Measurements from ENCODE around the gene FUT8. TPM values are rescaled to one million over a fixed set of nuclear protein-coding genes. Genes with fewer than 3 reads are reported as not detected.

FUT8 gene
- total RNA-seq, 1 donor from 2014 or later, result 131 TPM

DNA sequence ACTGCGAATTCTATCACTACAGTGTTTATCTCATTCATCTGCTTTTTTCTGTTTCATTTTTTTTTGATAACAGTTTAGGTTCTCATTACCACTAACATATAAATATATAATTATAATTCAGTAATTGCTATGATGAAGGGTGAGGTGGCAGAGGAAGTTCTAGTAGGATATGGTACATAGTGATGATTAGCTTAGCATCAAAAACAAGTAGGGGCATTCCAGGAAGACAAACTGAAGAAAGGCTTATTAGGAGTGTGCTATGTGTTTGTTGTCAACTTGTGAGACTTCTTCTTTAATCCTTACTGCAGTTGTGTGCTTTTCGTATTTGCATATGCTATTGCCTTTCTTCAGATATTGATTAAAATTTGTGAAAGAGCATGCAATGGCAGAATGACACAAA lies 20.6 kb downstream of the FUT8 start:
- Histone ChIP-seq H3K27ac (peak overlapping the region; percentile 13), H2AFZ (replicated peaks) (no peak overlapping the region), H3K9ac (no peak overlapping the region), H4K20me1 (ENCODE audit: low read depth) (peaks cover 37% of the 10 kb centered on the region), H3K79me2 (ENCODE audit: low read depth) (peaks cover 97% of the 10 kb centered on the region), H3K4me1 (peaks cover 5% of the 10 kb centered on the region), H3F3A (ENCODE audit: low read depth) (peaks cover 10% of the 10 kb centered on the region), H3K9me3 (ENCODE audit: low read depth) (no peaks in the 10 kb centered on the region), H3K27me3 (no peaks in the 10 kb centered on the region), H3K4me3 (no peak overlapping the region), H3K4me2 (no peak overlapping the region), H3K36me3 (no peaks in the 10 kb centered on the region)
- DNase-seq (ENCODE audit: low spot score), result no peak
- H3K4me1 Mint-ChIP-seq, result peaks cover 2% of the 10 kb centered on the region
- TF ChIP-seq EZH2phosphoT487 (IDR thresholded peaks at IDR 0.05), result no peak
- TF ChIP-seq EZH2 (IDR thresholded peaks at IDR 0.05), result no peak
- TF ChIP-seq, protein P1, sequence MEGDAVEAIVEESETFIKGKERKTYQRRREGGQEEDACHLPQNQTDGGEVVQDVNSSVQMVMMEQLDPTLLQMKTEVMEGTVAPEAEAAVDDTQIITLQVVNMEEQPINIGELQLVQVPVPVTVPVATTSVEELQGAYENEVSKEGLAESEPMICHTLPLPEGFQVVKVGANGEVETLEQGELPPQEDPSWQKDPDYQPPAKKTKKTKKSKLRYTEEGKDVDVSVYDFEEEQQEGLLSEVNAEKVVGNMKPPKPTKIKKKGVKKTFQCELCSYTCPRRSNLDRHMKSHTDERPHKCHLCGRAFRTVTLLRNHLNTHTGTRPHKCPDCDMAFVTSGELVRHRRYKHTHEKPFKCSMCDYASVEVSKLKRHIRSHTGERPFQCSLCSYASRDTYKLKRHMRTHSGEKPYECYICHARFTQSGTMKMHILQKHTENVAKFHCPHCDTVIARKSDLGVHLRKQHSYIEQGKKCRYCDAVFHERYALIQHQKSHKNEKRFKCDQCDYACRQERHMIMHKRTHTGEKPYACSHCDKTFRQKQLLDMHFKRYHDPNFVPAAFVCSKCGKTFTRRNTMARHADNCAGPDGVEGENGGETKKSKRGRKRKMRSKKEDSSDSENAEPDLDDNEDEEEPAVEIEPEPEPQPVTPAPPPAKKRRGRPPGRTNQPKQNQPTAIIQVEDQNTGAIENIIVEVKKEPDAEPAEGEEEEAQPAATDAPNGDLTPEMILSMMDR (IDR thresholded peaks at IDR 0.05), result no peak
- peaks cover 4% of the 10 kb centered on the region for H3K9me3 Mint-ChIP-seq
- H3K27me3 Mint-ChIP-seq (ENCODE audit: insufficient read depth, low read depth), result peaks cover 2% of the 10 kb centered on the region
- peaks cover 17% of the 10 kb centered on the region for H3K36me3 Mint-ChIP-seq
- no peak overlapping the region for H3K27ac Mint-ChIP-seq
- no peak overlapping the region for H3K4me3 Mint-ChIP-seq

DNA sequence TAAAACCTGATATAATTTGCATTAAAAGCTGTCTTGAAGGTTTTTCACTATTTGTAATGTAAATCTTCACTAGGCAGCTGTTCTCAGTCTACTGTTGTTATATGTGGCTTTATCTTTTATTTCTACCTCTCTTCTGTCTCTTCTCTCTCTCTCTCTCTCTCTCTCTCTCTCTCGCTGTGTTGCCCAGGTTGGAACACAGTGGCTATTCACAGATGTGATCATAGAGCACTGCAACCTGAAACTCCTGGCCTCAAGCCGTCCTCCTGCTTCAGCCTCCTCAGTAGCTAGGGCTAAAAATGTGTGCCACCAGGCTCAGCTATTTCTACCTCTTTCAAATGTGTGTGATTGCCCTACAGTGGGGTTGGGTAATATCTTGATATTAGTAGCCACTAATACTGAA lies 21.1 kb downstream of the FUT8 start:
- Mint-ChIP-seq H3K27ac (no peak overlapping the region), H3K4me1 (peaks cover 2% of the 10 kb centered on the region), H3K27me3 (ENCODE audit: insufficient read depth, low read depth) (peaks cover 4% of the 10 kb centered on the region), H3K36me3 (peaks cover 17% of the 10 kb centered on the region), H3K4me3 (no peak overlapping the region), H3K9me3 (peaks cover 4% of the 10 kb centered on the region)
- Histone ChIP-seq H3F3A (ENCODE audit: low read depth) (peaks cover 10% of the 10 kb centered on the region), H3K9me3 (ENCODE audit: low read depth) (no peaks in the 10 kb centered on the region), H3K36me3 (no peaks in the 10 kb centered on the region), H3K79me2 (ENCODE audit: low read depth) (peaks cover 97% of the 10 kb centered on the region), H4K20me1 (ENCODE audit: low read depth) (peaks cover 35% of the 10 kb centered on the region), H3K27me3 (no peaks in the 10 kb centered on the region), H3K4me3 (no peak overlapping the region), H3K27ac (no peak overlapping the region), H2AFZ (replicated peaks) (no peak overlapping the region), H3K4me1 (peaks cover 5% of the 10 kb centered on the region), H3K9ac (no peak overlapping the region), H3K4me2 (no peak overlapping the region)
- TF ChIP-seq EZH2 (IDR thresholded peaks at IDR 0.05), result no peak
- TF ChIP-seq, protein P1 (IDR thresholded peaks at IDR 0.05), result no peak
- TF ChIP-seq EZH2phosphoT487 (IDR thresholded peaks at IDR 0.05), result no peak
- DNase-seq (ENCODE audit: low spot score), result no peak

DNA sequence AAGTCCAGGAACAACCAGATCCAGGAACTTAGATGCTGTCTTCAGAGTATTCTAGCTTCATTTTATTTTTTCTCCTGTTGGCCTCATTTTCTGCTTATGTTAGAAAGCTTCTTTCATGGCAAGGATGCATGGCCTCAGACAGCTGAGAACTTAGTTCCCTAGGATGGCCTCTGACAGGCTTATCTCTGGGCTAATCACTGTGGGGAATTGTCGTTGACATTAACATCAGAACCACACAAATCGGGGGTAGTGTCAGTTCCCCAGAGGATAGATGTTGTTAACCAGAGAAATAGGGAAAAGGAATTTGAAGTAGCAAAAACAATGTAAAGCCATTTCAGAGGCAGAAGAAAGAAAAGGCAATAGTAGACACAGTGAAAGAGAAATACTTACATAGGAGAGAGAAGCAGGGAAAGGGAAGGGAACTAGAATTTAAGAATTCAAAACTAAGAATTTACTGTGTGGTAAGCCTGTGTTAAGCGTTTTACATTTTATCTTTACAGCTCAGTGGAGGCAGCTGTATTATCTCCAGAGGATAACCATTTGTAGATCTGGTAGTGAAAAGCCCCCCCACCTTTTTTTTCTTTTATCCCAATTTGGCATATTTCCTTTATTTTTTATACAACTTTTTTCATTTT lies 21.8 kb downstream of the FUT8 start:
- peaks cover 5% of the 10 kb centered on the region for H3K4me1 ChIP-seq
- Mint-ChIP-seq H3K27ac (no peak overlapping the region), H3K36me3 (peaks cover 15% of the 10 kb centered on the region), H3K4me3 (no peak overlapping the region), H3K4me1 (peaks cover 2% of the 10 kb centered on the region), H3K9me3 (peaks cover 4% of the 10 kb centered on the region), H3K27me3 (ENCODE audit: insufficient read depth, low read depth) (peaks cover 4% of the 10 kb centered on the region)
- H3K9ac ChIP-seq, result no peak overlapping the region
- no peaks in the 10 kb centered on the region for H3K9me3 ChIP-seq (ENCODE audit: low read depth)
- H4K20me1 ChIP-seq (ENCODE audit: low read depth), result peaks cover 28% of the 10 kb centered on the region
- TF ChIP-seq, protein P1 (IDR thresholded peaks at IDR 0.05), result no peak
- no peak for TF ChIP-seq EZH2 (IDR thresholded peaks at IDR 0.05)
- no peak for TF ChIP-seq EZH2phosphoT487 (IDR thresholded peaks at IDR 0.05)
- no peak overlapping the region for H2AFZ ChIP-seq (replicated peaks)
- H3K27ac ChIP-seq, result no peak overlapping the region
- H3K79me2 ChIP-seq (ENCODE audit: low read depth), result peaks cover 97% of the 10 kb centered on the region
- no peaks in the 10 kb centered on the region for H3K27me3 ChIP-seq
- no peak for DNase-seq (ENCODE audit: low spot score)
- no peak overlapping the region for H3K4me2 ChIP-seq
- peaks cover 10% of the 10 kb centered on the region for H3F3A ChIP-seq (ENCODE audit: low read depth)
- no peak overlapping the region for H3K4me3 ChIP-seq
- H3K36me3 ChIP-seq, result no peaks in the 10 kb centered on the region

Measured in neural progenitor cell (in vitro differentiated cells).